ENCODE measurements around the gene PSME2.
"Not testable (repeated sequence)": the region's sequence is repeated elsewhere in the genome, so short reads cannot be mapped to it uniquely, and the experiment has no call there.

Gene PSME2

DNA sequence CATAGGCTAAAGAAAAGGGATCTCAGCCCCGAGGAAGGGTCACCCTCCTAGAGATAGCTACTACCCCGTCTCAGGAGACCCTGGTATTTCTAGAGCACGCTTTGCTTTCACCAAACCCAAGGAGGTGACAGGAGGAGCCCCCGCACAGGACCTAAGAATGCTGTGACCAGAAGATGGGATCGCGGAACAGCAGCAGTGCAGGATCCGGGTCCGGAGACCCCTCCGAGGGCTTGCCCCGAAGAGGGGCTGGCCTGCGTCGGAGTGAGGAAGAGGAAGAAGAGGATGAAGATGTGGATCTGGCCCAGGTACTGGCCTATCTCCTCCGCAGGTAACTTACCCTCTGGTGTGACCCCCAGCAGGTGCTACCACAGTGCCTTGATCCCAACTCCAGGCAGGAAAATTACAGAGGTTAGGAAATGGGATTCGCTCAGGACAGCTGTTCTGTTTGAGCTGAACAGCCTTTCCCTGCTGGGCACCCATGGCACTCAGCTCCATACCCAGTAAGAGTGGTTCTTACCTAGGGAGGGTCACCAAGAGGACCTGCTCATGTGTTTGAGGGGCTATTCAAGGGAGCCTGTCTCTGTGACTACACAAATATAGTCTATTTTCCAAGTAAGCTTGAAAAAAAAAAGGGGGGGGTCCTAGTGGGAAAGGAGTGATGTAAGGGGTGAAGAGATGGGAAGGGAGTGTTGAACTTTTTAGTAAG, 30.8 kb downstream of the PSME2 start:
- in situ Hi-C loops (cut with MboI; ENCODE audit: low sequenced_read_pairs), result no loop called here

DNA sequence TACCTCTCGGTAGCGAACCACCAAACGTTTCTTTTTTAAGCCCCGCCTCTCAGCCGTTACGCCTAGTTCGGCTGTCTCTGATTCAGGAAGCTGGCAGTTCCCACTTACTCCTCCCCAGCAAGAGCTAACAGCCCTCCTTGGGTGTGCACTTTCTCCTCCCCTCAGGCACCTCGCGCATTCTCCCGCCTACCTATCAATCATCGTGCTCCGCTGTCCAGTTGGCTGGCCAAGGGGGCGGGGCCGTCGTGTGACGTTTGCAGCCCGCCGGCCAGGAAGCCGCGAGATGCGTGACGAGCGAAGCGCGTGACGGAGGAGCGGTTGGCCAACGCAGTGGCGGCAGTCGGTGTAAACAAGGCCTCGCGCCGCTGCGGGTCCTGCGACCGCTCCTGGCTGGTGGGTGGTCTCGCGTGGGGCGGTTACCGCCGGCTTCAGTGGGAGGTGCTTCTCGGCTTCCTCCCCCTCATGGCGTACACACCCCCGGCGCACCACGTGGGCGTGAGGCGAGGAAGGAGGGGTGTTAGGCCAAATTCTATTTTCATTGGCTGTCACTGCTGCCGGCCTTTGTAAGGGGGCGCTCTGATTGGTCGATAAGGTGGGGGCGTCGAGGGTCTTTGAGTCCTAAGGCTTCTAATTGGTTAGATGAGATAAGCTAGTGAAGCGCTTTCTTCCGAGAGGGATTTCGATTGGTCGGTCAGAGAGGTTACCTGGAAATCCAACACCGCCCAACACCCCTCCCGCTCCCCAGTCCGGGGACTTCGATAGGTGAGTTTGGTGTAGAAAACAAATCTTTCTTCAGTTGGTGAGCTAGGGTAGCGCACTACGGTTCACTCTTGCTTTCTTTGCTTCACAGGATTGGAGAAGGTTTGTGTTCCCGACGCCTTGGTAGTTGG, 31.6 kb downstream of the PSME2 start, which contains the start of the genes DCAF11 and NRL:
Gene DCAF11, plus strand, starts transcription at position 246 of the 890 bp plus-strand sequence. CDS start 818 bp downstream, outside the sequence.
Gene NRL, minus strand, starts transcription at position 418 of the 890 bp plus-strand sequence. CDS start 32,101 bp downstream, outside the sequence.
- in situ Hi-C loops (cut with MboI; ENCODE audit: low sequenced_read_pairs), result no loop called here

DNA sequence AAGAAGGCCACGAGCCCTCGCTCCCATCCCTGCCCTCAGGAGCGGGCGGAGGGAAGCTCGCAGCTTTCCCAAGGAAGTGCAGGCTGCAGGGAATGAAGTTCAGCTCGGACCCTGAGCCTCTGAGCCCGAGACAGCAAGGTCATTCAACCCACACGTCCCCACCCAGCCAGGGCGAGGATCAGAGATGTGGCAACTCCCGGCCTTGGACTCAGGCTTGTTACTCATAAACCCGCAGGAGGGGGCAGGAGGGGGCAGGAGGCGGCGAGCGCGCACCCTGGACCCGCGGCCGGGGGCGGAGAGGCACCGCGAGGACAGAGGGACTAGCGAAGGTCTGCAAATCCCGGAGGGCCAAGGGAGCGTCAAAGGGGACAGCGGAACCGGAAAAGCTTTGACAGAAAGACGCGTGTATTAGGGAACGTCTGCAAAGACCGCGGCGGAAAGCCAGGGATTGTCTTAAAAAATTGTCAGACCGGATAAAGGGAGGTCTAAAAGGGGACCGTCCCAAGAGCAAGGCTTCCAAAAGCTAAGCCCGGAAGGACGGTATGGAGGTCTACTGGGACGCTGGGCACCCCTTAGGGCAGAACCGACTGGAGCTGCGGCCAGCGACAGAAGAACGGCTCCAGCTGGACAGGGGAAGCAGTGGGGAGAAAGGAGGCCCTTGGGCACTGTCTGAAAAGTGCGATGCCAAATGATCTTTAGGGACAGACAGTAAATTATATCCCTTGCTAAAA, 32.4 kb downstream of the PSME2 start:
- in situ Hi-C loops (cut with MboI; ENCODE audit: low sequenced_read_pairs), result no loop called here

DNA sequence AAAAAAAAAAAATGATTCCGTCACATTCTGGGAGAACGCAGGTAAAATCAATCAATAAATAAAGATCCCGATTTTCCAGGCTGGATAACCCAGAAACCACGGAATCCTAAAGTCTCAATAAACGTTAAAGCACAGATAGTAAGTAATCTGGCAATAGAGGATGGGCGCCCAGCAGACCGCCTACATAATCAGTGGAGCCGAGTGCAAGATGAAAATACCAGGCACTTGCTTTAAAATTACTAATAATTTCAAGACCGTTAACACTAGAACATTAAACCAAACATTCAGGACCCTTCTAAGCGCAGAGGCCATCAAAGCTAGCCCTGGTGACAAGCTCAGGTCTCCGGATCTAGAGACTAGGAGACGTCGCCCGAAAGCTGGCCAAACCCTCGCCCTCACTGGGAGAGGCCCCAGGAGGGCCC, 33.0 kb downstream of the PSME2 start:
- in situ Hi-C loops (cut with MboI; ENCODE audit: low sequenced_read_pairs), result no loop called here

DNA sequence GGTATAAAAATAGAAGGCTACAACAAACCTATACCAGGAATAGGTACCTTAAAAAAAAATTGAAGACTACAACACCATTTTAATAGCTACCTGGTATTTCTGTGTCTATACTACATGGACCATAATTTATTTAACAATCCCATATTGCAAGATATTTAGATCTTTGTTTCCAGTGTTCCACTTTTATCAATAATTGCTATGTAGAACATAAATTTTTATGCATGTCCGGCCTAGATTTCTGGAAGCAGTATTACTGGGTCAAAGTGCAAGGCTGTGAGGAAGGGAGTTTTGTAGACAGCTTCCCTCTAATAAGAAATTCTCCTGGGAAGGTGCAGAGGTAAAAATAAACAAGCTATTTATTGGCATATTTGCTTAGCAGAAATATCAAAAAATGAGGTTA, 35.9 kb downstream of the PSME2 start:
- in situ Hi-C loops (cut with MboI; ENCODE audit: low sequenced_read_pairs), result no loop called here

DNA sequence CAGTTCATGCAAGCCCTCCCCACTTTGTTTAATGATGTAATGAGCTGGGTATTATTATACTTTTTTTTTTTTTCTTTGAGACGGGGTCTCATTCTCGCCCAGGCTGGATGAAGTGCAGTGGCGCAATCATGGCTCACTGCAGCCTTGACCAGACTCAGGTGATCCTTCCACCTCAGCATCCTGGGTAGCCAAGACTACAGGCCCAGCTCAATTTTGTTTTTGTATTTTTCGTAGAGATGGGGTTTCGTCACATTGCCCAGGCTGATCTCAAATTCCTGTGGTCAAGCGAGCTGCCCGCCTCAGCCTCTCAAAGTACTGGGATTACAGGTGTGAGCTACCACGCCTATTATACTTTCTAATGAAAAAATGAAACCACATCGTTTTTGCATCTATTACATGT, 36.4 kb downstream of the PSME2 start:
- in situ Hi-C loops (cut with MboI; ENCODE audit: low sequenced_read_pairs), result no loop called here

DNA sequence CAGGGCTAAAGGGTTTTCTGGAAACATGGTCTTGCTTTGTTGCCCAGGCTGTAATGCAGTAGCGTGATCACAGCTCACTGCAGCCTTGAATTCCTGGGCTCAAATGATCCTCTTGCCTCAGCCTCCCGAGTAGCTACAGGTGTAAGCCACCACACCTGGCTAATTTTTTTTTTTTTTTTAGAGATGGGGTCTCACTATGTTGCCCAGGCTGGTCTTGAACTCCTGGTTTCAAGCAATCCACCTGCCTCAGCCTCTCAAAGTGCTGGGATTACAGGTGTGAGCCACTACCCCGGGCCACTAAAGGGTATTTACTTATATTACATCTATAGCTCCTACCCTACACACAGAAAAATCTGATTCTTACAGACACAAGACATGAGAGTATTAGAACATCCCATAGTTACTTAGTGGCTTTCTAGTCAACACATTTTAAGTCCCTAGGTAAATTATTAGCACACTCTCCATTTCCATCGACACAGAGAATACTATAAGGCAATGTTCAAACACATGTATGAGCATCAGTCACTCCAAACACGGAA, 38.0 kb downstream of the PSME2 start:
- in situ Hi-C loops (cut with MboI; ENCODE audit: low sequenced_read_pairs), result no loop called here

DNA sequence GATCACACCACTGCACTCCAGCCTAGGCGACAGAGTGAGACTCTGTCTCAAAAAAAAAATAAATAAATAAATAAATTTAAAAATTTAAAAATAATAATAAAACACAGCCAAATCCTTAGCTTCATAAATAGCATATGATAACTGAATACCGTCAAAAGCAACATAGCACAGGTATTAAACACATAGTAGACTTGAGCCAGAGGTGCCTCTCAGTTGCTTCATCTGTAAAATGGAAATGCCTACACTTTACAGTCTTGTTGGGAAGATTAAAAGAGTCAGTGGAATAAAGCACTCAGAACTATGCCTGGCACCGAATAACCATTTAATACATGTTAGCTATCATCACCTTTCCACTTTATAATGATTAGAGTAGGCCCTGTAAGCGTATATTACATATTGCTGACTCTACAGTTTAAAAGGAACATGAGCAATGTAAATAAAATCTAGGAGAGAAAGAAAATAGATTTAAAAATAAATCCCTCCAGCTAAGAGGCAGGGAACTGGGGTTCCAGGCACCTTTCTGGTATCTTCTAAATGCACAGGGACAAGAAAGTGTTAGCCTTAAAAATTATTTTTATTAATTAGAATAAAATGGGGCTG, 39.6 kb downstream of the PSME2 start:
- in situ Hi-C loops (cut with MboI; ENCODE audit: low sequenced_read_pairs), result no loop called here

DNA sequence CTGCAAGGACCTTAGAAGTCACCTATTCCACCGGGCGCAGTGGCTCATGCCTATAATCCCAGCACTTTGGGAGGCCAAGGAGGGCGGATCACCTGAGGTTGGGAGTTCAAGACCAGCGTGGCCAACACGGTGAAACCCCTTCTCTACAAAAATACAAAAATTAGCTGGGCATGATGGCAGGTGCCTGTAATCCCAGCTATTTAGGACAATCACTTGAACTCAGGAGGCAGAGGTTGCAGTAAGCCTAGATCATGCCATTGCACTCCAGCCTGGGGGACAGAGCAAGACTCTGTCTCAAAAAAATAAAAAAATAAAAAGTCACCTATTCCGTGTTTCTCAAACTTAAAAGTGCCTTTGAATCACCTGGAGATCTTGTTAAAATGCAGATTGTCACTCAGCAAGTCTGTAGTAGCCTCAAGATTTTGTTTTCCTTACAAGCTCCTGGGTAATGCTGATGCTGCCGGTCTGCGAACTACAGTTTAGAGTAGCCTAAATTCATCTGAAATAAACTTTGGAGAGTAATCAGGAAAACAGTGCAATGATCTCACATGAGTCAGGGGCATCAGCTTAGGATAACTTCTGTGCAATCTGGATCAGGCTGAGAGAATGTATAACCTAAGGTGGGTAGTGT, 40.7 kb downstream of the PSME2 start:
- in situ Hi-C loops (cut with MboI; ENCODE audit: low sequenced_read_pairs), result not testable (repeated sequence)

DNA sequence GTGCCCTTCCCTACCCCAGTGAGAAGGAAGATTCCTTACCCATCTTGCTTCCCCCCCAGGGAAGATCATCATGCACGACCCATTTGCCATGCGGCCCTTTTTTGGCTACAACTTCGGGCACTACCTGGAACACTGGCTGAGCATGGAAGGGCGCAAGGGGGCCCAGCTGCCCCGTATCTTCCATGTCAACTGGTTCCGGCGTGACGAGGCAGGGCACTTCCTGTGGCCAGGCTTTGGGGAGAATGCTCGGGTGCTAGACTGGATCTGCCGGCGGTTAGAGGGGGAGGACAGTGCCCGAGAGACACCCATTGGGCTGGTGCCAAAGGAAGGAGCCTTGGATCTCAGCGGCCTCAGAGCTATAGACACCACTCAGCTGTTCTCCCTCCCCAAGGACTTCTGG, 43.0 kb downstream of the PSME2 start:
- in situ Hi-C loops (cut with MboI; ENCODE audit: low sequenced_read_pairs), result no loop called here

DNA sequence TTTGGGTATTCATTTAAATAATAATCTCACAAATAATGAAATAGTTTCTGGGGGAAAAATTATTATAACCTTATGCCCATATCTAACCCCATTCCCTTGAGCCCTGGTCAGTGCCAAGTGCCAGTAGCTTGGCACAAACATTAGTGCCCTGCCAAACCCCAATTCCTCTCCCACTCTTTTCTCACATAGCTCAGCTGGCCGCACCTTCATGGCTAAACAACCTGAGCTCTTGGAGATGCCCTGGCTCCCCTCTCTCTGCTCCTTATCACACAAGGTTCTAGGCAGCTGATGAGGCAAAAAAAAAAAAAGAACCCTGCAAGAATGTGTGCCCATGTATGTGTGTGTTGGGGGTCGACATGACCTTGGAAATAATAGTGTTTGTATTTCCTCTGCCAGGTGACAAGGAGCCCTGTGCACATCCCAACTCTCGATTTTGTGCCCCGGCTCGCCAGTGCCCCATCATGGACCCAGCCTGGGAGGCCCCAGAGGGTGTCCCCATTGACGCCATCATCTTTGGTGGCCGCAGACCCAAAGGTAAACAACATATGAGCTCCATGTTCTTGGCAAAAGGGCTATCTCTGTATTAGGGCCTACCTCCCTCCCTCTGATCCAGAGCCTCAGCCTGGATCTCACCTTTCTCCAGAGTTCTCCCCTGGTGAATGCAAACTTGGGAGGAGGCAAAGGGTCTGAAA, 43.9 kb downstream of the PSME2 start:
- in situ Hi-C loops (cut with MboI; ENCODE audit: low sequenced_read_pairs), result no loop called here

DNA sequence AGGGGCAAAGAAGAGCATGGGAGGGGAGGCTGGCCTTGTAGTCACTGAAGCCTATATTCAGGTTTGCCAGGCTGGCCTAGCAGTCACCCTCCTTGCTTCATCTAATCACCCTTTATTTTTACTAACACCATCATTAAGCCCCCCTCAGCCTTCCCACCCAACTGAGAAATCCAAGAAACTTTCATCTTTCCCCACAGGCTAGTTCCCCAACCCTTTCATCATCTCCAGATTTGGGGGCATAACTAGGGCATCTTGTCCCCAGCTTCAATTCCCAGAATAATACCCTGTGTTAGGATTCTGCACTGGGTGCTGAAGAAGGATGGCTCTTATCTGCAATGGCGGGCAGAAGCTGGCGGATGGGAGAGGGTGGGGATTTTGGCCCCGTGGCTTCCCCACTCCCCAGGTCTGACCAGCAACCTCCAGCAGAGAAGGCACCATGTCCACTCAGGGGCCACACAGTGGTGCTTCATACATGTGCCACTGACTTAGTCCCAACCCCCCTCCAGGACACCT, 45.4 kb downstream of the PSME2 start:
- in situ Hi-C loops (cut with MboI; ENCODE audit: low sequenced_read_pairs), result no loop called here

DNA sequence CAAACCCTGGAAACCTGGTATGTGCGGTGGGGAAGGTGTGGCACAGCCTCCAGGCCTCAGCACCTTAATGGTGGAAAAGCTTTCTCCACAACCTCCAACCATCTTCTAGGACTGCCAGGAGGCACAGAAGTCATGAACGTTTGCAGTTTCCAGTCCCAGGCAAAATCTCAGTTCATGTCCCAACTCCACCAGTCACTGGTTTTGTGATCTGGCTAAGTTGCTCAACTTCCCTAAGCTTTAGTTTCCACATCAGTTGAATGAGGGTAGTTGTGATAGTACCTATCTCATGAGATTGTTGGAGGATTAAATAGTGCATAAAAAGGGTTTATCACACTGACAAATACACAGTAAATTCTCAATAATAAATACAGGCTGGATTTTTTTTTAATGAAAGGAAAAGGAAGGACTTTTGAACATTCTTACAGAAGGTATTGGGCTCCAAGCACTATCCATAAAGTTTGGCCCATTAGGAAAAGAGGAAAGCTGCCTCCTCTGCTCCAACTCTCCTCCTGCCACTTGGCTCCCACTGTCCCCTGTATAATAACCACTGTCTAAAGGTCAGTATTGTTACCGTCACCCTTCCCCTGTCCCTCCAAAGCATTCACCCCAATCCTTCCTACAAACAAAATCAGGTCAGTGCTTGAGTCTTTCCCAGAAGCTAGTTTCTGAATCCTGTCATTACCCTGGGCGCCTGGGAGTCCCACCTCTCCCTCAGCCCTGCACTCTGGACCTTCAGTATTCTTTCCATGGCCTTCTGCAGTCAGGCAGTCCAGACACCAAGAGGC, 46.0 kb downstream of the PSME2 start:
- in situ Hi-C loops (cut with MboI; ENCODE audit: low sequenced_read_pairs), result no loop called here

DNA sequence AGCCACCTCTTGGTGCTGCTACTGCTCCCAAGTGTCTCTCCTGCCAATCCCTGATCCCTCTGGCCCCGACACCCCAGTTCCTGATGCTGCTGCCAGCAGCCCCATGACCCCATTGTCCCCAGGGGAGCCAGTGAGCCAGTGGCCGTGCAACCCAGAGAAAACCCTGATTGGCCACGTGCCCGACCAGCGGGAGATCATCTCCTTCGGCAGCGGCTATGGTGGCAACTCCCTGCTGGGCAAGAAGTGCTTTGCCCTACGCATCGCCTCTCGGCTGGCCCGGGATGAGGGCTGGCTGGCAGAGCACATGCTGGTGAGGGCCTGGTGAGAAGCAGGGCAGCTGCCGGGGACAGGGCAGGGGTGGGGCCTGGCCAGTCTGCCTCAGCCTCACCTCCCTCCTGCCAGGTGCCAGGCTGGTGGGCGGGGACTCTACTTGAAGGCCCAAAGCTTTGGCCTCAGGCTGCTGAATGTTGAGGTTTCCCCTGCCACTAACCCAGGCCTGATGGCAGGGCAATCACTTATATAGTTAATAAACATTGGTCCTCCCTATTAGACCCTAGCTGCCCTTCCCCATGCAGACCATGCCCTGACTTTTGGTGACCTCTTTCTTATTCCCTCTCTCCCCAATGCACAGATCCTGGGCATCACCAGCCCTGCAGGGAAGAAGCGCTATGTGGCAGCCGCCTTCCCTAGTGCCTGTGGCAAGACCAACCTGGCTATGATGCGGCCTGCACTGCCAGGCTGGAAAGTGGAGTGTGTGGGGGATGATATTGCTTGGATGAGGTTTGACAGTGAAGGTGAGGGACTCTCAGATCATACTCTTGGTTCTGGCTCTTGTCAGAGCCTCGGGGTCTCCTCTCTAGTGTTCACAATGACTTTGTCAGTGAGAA, 47.2 kb downstream of the PSME2 start:
- in situ Hi-C loops (cut with MboI; ENCODE audit: low sequenced_read_pairs), result no loop called here

DNA sequence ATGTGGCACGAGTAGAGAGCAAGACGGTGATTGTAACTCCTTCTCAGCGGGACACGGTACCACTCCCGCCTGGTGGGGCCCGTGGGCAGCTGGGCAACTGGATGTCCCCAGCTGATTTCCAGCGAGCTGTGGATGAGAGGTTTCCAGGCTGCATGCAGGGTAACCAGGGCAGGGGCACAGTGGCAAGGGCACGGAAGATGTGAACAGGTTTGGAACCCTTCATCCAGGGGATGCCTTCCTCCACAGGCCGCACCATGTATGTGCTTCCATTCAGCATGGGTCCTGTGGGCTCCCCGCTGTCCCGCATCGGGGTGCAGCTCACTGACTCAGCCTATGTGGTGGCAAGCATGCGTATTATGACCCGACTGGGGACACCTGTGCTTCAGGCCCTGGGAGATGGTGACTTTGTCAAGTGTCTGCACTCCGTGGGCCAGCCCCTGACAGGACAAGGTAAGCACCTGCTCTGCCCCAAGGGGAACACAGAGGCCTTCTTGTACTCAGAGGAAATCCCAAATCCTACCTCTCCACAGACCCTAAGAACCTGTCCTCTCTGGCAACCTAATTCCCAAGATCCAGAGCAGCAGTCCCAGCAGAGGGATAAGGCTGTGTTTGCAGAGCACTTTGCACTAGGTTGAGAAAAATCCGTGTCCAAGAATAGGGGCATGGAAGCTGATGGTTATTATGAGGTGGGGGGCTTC, 48.0 kb downstream of the PSME2 start:
- in situ Hi-C loops (cut with MboI; ENCODE audit: low sequenced_read_pairs), result no loop called here

DNA sequence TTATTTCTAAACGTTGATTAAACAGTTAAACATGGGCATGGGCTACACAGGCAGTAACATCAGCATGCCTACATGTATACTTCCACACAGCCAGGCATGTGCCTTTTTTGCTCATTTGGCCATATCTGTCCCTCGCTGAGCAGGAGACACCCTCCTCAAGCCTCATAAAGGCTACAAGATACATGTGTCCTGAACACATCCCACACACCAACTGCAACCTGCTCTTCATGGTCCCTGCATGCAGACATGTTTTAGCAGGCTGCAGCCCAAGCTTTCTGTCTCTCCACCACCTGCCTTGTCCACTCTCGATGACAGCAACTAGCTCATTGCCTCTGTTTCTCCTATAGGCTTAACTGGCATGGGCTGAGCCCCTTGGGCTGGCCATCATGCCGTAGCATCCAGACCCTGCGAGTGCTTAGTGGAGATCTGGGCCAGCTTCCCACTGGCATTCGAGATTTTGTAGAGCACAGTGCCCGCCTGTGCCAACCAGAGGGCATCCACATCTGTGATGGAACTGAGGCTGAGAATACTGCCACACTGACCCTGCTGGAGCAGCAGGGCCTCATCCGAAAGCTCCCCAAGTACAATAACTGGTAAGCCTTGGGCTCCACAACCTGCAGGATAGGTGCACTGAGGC, 49.7 kb downstream of the PSME2 start:
- in situ Hi-C loops (cut with MboI; ENCODE audit: low sequenced_read_pairs), result no loop called here
